Sigmoid colon (tissue), 4 donors: ENCODE results near the gene PES1.

ENCODE experiments used
- EP300 ChIP-seq, 4 donors: sonication (generic); formaldehyde crosslinking; IDR thresholded peaks; one replicate each; pipeline ENCODE4 v1.6.1; 2017; ENCODE audit warnings: antibody characterized with exemption in 4 of 4
- POLR2A ChIP-seq, 2 donors: fragments of 450-650 bp; IDR thresholded peaks; one replicate each; pipeline ENCODE4 v1.6.1; 2016; ENCODE audit warnings: antibody characterized with exemption in 2 of 2, mild to moderate bottlenecking in 2 of 2, moderate library complexity in 2 of 2
- POLR2AphosphoS5 ChIP-seq, 4 donors: sonication (generic); formaldehyde crosslinking; IDR thresholded peaks; one replicate each; pipeline ENCODE4 v1.6.1; 2017; ENCODE audit warnings: antibody characterized with exemption in 4 of 4
- TF ChIP-seq, protein P1 (sequence below), 4 experiments: fragments of 450-650 bp in 3 of 4; fragments of 200-600 bp in 1 of 4; IDR thresholded peaks; one replicate each; pipeline ENCODE4 v1.5.1; 2016 to 2019; ENCODE audit warnings: antibody characterized with exemption in 4 of 4, mild to moderate bottlenecking in 3 of 4, moderate library complexity in 2 of 4

DNA sequence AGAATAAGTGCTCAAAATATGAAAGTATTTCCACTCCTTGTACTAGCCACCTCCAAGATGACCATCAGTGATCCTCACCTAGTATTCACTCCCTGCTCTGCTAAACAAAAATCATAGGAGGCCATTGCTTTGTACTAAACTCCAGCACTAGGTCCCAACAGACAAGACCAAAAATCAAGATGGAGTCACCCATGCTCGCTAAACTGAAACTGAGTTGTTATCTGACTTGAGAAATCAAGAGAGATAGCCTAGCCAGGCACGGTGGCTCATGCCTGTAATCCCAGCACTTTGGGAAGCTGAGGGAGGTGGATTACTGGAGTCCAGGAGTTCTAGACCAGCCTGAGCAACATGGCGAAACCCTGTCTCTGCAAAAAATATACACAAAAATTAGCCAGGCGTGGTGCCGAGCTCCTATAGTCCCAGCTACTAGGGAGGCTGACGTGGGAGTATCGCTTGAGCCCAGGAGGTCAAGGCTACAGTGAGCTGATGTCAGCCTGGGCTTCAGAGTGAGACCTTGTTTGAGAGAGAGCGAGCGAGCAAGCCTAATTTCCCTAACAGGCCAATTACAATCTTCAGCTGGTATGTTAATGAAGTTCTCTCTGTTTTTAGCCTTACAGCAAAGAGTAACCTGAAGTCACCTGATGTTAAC lies 54.5 kb downstream of the PES1 start:
- TF ChIP-seq EP300 (IDR thresholded peaks at IDR 0.05) (no peak), POLR2AphosphoS5 (IDR thresholded peaks at IDR 0.05) (no peak), POLR2A (IDR thresholded peaks at IDR 0.05) (no peak)
- TF ChIP-seq, protein P1, sequence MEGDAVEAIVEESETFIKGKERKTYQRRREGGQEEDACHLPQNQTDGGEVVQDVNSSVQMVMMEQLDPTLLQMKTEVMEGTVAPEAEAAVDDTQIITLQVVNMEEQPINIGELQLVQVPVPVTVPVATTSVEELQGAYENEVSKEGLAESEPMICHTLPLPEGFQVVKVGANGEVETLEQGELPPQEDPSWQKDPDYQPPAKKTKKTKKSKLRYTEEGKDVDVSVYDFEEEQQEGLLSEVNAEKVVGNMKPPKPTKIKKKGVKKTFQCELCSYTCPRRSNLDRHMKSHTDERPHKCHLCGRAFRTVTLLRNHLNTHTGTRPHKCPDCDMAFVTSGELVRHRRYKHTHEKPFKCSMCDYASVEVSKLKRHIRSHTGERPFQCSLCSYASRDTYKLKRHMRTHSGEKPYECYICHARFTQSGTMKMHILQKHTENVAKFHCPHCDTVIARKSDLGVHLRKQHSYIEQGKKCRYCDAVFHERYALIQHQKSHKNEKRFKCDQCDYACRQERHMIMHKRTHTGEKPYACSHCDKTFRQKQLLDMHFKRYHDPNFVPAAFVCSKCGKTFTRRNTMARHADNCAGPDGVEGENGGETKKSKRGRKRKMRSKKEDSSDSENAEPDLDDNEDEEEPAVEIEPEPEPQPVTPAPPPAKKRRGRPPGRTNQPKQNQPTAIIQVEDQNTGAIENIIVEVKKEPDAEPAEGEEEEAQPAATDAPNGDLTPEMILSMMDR (IDR thresholded peaks at IDR 0.05), result no peak
